GM13977 (cell line): Measurements from ENCODE around the gene LARGE2.
"Not testable (repeated sequence)": the region's sequence is repeated elsewhere in the genome, so short reads cannot be mapped to it uniquely, and the experiment has no call there.

Source experiments
- DNase-seq: peaks from one replicate; pipeline ENCODE4 v3.0.0; 2012; ENCODE audit warnings: low spot score
- in situ Hi-C: fragments of 300-500 bp; cut with MboI; formaldehyde crosslinking; loops from one replicate; pipeline ENCODE4 v1.12.0; 2022; ENCODE audit warnings: low sequenced_read_pairs, low pct_unique_long_range_greater_than_20kb, mixed read lengths, inconsistent platforms; ENCODE audit not compliant: unreplicated experiment
- TF ChIP-seq, protein P1 (sequence below): IDR thresholded peaks from 2 replicates; pipeline ENCODE4 v1.5.1; 2012; ENCODE audit warnings: mild to moderate bottlenecking, control low read depth; ENCODE audit not compliant: insufficient read depth; ENCODE audit errors: extremely low read depth, missing control alignments

LARGE2 gene

GRCh38 chr11:45896422-45896984 lies 26.0 kb upstream of the LARGE2 start:
- TF ChIP-seq, protein P1, sequence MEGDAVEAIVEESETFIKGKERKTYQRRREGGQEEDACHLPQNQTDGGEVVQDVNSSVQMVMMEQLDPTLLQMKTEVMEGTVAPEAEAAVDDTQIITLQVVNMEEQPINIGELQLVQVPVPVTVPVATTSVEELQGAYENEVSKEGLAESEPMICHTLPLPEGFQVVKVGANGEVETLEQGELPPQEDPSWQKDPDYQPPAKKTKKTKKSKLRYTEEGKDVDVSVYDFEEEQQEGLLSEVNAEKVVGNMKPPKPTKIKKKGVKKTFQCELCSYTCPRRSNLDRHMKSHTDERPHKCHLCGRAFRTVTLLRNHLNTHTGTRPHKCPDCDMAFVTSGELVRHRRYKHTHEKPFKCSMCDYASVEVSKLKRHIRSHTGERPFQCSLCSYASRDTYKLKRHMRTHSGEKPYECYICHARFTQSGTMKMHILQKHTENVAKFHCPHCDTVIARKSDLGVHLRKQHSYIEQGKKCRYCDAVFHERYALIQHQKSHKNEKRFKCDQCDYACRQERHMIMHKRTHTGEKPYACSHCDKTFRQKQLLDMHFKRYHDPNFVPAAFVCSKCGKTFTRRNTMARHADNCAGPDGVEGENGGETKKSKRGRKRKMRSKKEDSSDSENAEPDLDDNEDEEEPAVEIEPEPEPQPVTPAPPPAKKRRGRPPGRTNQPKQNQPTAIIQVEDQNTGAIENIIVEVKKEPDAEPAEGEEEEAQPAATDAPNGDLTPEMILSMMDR: no peak
- in situ Hi-C loops: no loop called here
- no peak for DNase-seq

- DNase-seq: no peak
- TF ChIP-seq, protein P1: no peak
- in situ Hi-C loops: no loop called here
Measured at GRCh38 chr11:45897556-45897955, 24.9 kb upstream of the LARGE2 start.

- in situ Hi-C loops: no loop called here
- no peak for DNase-seq
- TF ChIP-seq, protein P1: no peak
Measured at GRCh38 chr11:45899086-45899447, 23.4 kb upstream of the LARGE2 start.

DNA sequence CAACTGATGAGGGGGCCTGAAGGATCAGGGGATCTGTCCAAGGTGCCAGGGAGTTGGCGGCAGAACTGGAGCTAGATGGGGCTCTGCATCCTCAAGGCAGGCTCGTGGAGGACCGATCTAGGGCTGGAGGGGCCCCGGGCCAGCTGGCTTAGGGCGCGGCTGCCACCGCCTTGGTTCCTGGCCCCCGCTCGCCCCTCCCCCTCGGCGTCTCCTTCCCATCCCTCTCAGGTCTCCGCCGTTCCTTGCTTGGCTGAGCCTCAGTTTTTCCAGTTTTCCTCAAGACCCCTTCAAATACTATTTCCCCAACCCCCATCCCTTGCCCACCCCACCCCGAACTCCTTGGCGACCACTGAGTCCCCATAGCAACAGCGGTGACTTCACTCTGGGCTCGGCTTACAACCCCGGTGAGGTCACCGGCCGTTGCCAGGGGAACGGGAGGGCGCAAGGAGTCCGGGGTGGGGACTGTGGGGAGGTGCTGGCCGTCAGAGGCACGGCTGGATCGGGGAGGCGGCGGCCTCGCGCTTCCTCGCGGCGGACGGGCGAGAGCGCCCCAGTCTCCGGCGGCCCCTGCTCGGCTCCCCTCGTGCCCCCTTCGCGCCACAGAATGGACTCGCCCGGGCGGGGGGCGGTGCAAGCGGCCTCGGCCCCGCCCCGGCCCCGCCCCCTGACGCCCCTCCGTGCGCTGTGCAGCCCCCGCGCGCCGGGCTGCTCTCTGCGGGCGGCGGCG lies 22.8 kb upstream of the LARGE2 start:
- TF ChIP-seq, protein P1: no peak
- in situ Hi-C loops: no loop called here
- DNase-seq: peak; percentile 93

- in situ Hi-C loops, DNase-seq: not testable (repeated sequence)
Measured at GRCh38 chr11:45900175-45900800, 22.2 kb upstream of the LARGE2 start.

- TF ChIP-seq, protein P1: no peak
- in situ Hi-C loops: no loop called here
- no peak for DNase-seq
Measured at GRCh38 chr11:45900916-45901617, 21.4 kb upstream of the LARGE2 start.

GRCh38 chr11:45901626-45902025 lies 20.8 kb upstream of the LARGE2 start:
- TF ChIP-seq, protein P1: no peak
- in situ Hi-C loops: no loop called here

More at GRCh38 chr11:45901626-45902025, 20.8 kb upstream of the LARGE2 start:
- no peak for DNase-seq
